Uterus (tissue), 2 donors: ENCODE data around the gene TMEM132C.

ENCODE experiments used
- CTCF ChIP-seq, 4 experiments: fragments of 200-600 bp in 2 of 4; fragments of 450-650 bp in 2 of 4; sonication (generic) in 2 of 4; IDR thresholded peaks; one replicate each; pipeline ENCODE4 v1.5.1; 2016 to 2019; ENCODE audit warnings: antibody characterized with exemption in 4 of 4, mild to moderate bottlenecking in 2 of 4, moderate library complexity in 1 of 4
- POLR2A ChIP-seq, 2 donors: fragments of 450-650 bp; IDR thresholded peaks; one replicate each; pipeline ENCODE4 v1.6.1; 2016; ENCODE audit warnings: antibody characterized with exemption in 2 of 2, mild to moderate bottlenecking in 1 of 2, moderate library complexity in 1 of 2

- TF ChIP-seq CTCF (IDR thresholded peaks at IDR 0.05) = no peak
- TF ChIP-seq POLR2A (IDR thresholded peaks at IDR 0.05) = no peak
These were observed 204.5 kb downstream of the TMEM132C start for GRCh38 chr12:128471491-128471890.
